GM18498 (cell line): ENCODE results near the gene GOLGA2.
A peak's percentile ranks its signal among the peaks of the same experiment; 100 is the strongest.
"Not testable (repeated sequence)": the region's sequence is repeated elsewhere in the genome, so short reads cannot be mapped to it uniquely, and the experiment has no call there.

Experiments
- ATAC-seq: cut with Tn5 transposase; IDR thresholded peaks from one replicate; pipeline ENCODE4 v1.9.1; 2021; ENCODE audit warnings: mild to moderate bottlenecking, moderate library complexity; ENCODE audit not compliant: unreplicated experiment

GOLGA2 gene

DNA sequence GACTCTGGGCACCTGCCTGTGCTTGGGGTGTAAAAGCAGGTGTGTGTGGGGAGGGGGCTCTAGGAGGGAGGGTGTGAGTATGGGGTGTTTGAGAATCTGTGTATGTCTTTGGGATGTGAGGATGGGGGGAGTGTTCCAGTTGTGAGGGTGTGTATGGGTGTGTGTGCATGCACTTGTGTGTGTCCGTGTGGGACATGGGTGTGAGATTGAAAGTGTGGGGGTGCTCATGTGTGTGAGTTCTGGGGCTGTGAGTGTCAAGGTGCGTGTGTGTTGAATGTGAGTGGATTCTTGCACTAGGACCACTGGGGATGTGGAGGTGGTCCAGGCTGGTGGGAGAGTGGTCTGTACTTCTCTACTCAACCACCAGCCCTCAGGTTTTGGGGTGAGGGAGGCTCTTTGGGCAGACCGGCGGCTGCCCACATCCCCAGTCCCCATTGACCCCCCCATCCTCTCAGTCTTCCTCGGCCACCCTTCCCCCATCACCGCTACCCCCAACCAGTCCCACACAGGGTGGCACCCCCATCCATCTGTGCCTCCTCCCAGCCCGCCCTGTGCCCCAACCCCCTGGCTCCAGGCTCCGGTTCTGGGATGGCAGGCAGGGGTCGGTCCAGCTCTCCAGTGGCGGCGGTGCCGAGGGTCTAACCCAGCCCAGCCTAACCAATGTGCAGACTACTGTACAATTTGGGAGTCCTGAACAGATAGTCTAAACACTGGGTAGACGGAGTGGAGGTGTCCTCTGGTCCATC, 31.5 kb downstream of the GOLGA2 start:
- ATAC-seq: no peak

DNA sequence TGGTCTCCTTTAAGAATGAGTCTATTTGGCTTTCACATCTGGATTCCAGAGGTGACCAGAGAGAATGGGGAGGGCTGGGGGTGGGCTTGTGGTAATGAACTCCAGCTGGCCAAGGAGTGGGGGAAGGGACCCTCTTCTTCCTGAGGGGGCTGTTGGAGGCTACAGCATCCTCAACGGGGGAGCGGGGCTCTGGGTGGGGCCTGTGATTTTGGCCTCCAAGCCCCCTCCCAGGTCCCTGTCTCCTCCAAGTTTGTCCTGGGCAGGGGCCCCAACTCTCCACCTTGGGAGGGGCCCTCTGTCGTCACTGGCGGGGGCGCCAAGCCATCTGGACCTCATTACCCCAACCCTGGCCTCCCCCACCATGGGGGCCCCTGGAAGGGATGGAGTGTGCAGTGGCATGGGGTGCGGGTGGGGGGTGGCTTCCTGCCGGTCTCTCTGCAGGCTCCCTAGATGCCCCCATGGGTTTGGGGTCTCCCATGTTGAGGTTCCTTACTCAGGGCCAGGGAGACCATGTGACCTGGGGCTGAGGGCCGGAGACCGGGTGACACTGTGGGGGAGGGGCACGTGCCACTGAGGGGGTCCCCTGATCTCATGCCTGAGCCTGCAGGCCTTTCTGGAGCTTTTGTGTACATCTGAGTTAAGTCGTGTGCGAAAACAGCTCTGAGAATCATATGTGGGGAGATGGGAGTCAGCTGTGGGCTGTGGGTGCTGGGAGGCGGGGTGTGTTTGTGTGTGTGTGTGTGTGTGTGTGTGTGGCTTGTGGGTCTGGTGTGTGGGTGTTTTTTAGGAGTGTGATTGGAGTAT, 32.4 kb downstream of the GOLGA2 start:
- no peak for ATAC-seq

DNA sequence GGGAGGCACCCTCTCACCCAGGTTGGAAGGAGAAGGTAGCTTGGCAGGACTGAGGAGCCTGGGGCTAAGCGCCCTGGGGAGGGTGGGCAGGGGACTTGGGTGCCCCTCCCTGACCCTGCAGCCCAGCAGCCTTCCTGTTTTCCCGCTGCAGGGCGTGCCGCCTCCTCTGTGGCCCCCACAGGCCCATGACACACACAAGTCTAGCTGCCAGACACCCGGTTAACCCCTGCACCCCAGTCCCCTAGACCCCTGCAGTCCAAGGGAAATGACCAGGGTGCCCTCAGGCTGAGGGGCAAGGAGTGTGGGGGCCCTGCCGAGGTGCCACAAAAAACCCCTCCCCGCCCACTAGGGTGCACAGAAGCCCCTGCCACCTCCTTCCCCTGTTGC, 33.0 kb downstream of the GOLGA2 start:
- ATAC-seq: no peak

DNA sequence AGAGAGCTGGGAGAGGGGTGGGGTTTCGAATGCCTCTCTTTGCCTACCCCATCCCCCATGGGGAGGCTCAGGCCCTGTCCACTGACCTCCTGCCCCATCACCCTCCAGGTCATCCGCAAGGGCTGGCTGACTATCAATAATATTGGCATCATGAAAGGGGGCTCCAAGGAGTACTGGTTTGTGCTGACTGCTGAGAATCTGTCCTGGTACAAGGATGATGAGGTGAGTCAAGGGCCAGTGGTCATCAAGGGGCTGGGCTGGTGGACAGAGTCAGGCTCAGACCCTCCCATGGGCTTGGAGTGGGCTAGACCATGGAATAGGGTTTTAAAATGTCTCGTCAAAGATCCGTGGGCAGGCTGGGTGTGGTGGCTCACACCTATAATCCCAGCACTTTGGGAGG, 33.7 kb downstream of the GOLGA2 start:
- ATAC-seq: no peak

DNA sequence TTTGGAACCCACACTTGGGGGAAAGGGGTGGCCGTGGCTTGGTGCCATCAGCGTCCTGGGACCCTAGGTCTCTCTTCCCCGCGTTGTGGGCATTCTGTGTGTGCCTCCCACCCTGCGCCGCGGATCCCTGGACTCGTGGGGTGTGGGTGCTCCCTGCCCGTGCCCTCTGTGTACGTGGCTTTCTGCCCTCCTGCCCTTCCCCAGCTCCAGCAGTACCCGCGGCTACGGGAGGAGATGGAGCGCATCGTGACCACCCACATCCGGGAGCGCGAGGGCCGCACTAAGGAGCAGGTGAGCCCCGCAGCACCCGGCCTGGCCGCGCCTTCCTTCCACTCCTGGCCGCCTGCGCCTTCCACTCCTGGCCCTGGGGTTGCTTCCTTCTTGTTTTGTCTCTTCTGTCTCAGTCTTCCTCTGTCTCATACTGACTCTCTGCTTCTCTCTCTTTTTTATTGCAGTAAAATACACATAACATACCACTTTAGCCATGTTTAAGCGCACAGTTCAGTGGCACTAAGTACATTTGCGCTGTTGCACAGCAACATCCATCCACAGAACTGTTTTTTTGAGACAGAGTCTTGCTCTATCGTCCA, 41.9 kb downstream of the GOLGA2 start:
- no peak for ATAC-seq

DNA sequence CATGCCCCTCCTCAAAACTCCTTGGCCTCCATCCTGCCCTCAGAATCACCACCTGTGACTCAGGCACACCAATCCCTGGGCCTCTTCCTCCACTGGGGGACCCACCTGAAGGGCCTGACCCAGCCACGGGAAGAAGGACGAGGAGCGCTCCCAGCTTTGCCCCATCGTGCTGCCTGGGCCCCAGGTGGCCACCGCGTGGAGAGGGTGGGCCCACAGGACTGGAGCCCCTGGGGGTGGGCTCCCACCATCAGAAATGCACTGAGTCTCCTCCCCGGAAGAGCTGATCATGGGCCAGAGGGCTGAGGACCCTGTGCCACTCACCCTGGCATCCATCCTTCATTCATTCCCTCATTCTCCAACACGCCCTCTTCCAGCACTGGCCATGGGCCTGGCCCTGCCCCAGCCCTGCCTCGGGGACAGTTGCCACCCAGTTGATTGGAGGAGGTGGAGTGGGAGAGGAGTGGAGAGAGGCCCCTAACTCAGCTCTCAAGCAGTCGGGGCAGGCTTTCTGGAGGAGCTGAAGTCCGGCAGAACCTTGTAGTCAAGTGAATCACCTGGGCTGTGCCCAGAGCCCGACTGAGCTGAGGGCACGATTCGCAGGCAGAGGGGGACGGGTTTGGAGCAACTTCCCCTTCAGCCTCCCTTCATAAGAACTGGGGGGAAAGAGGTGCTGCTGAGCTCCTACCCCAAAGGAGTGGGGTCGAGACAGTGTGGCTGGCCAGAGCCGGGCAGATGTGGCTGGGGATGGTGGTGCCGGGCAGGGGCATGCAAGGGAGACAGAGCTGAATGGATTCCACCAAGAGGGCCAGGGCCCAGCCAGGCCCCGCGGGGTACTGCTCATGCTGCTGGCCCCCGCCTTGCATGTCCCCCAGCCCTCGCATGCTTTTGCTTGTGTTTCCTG, 43.0 kb downstream of the GOLGA2 start:
- ATAC-seq: no peak

DNA sequence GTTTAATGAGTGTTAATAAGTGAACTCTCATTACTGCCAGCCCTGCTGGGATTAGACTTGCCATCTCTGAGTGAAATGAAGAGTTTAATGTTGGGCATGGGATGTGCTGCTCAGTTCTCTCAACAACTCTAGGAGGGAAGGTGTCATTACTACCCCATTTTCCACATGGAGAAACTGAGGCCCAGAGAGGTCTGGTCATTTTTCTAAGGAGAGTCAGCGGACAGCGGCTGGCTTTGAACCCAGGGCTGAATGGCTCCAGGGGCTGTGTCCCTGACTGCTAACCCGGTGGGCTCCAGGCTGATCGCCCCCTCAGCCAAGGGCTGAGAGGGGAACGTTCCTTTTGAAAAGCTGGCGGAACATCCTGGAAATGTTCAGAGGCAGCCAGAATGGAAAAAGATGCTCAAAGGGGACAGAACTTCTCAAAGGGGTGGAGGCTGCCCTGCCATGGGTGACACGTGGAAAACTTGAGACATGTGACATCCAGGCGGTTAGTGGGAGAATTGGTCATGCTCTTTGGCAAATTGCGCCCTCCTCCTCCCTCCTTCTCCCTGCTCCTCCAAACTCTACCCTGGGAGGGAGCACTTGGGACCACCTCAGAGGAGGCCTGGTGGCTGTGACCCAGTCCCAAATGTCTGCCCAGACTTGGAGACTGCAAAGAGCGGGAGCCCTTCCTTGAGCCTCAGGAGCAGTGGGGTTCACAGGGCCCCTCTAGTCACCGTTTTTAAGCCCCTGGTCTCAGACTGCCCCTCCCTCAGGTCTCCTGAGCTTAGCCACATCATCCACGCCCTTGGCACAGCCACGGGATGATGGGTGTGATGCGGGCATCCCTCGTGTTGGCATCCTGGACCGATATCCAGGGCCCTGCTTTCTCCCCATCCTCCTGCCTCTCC, 43.9 kb downstream of the GOLGA2 start:
- no peak for ATAC-seq

DNA sequence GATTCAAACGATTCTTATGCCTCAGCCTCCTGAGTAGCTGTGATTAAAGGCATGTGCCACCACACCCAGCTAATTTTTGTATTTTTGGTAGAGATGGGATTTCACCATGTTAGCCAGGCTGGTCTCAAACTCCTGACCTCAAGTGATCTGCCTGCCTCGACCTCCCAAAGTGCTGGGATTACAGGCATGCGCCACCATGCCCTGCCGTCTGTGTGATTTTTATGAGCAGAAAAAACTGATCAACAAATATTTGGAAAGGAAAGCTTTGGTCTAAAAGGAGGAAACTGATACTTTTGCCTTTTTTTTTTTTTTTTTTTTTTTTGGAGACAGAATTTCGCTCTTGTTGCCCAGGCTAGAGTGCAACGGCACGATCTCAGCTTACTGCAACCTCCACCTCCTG, 44.9 kb downstream of the GOLGA2 start:
- ATAC-seq: not testable (repeated sequence)

DNA sequence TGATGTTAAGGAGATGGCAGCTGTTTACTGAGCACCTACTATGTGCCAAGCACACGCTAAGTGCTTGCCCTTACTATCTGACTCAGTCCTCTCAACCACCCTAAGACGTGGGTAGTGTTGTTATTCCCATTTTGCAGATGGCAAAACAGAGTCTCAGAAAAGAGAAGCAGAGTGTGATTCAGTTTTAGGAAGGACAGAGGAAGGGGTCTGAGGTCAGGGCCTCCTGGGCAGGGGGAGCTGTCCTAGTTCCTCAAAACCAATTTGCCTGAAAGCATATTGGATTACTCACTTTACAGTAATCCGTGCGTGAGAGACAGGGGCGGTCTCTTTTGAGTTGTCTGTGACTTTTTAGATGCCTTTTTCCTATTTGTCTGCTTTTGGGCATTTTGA, 49.4 kb downstream of the GOLGA2 start:
- no peak for ATAC-seq

DNA sequence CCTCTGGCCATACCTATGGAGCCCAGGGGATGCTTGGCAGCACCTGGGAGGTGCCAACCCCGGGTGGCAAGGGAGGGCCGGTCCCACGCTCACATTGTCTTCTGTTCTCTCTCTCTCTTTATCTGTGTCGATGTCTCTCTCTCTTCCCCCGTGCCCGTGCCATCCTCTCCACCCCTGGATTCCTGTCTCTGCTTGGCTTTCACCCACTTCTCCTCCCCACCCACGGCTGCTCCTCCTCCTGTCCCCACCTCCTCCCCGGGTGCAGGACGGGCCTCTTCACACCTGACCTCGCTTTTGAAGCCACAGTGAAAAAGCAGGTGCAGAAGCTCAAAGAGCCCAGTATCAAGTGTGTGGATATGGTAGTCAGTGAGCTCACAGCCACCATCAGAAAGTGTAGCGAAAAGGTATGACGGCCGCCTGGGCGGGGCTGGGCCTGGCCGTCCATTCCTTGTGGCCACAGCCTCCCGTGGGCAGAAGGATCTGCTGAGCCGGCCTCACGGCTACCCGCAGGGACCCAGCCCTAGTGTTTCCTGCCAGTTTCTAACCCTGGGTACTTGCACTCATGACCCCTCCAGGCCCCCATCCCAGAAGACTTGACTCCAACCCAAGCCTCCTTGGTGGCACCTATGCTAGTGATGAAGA, 49.9 kb downstream of the GOLGA2 start:
- no peak for ATAC-seq

DNA sequence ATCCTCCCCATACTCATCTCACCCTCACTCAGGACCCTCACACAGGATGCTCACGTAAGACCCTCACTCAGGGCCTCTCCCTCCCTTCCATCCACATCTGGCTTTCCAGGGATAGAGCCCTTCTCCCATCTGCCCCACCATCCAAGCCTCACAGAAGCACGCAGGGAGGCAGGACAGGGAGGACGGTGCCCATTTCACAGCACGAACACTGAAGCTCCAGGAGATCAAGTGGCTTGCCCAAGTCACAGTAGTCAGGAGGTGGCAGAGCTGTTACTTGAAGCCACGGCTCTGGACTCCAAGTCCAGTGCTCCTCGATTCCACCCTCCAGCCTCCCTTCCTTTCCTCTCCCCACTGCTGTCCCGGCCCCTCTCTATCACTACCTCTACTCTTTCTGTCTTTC, 50.9 kb downstream of the GOLGA2 start:
- no peak for ATAC-seq

DNA sequence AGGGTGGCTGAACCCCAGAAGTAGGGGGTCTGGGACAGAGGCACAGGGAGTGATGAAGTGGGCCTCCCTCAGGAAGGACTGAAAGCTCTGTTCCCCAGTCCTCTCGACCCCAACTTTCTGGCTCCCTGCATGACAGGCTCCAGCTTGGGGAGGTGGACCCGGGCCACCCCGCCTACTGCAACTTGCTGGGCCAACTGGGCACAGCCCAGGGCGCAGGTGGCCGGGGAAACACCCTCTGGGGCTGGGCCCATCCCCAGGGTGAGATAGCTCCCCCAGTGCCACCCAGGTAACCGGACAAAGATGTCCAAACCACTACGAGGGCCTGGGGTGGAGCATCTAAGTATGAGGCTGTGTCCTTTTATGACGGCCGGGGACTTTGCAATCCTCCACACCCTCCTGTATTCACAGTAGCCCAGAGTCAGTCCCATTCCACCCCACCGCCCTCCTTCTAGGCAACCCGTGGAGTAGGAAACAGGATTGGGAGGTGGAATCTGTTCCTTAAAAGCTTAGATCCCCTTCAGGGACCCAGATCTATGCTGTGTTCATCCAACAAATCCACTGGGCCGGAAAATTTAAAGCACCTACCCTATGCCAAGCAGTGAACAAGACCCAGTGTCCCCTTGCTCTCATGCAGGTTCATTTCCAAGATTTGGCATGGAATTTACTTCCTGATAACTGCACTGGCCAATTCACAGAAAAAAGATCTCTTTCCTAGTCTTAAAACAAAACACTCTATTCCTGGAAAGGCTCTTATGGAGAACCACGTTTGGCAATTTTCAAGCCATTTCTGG, 52.7 kb downstream of the GOLGA2 start:
- ATAC-seq: no peak

DNA sequence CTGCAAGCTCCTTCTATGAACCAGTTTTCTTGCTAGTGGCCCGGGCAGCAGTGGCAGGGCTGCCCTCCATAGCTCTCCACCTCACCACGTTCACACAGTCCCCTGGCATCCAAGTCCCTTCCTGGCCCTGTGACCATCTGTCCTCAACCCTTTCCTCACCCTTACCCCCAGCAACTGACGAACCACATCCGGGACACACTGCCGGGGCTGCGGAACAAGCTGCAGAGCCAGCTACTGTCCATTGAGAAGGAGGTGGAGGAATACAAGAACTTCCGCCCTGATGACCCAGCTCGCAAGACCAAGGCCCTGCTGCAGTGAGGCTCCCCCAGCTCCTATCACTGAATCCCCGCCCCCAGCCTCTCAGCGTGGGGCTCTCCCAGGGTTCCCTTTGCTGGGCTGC, 53.8 kb downstream of the GOLGA2 start:
- ATAC-seq: no peak

DNA sequence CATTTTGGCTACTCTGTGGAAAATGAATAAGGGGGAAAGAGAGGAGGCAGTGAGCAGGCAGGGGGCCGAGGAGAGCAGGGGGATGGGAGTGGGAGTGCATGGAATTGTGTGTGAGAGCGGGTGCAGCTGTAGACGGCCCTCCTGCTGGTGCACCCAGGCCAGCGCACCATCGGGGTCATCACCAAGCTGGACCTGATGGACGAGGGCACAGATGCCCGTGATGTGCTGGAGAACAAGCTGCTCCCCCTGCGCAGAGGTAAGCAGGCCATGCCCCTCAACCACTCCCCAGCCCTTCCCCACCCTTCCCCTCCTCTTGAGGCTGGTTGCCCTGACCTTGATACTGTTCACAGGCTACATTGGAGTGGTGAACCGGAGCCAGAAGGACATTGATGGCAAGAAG, 56.0 kb downstream of the GOLGA2 start:
- no peak for ATAC-seq

DNA sequence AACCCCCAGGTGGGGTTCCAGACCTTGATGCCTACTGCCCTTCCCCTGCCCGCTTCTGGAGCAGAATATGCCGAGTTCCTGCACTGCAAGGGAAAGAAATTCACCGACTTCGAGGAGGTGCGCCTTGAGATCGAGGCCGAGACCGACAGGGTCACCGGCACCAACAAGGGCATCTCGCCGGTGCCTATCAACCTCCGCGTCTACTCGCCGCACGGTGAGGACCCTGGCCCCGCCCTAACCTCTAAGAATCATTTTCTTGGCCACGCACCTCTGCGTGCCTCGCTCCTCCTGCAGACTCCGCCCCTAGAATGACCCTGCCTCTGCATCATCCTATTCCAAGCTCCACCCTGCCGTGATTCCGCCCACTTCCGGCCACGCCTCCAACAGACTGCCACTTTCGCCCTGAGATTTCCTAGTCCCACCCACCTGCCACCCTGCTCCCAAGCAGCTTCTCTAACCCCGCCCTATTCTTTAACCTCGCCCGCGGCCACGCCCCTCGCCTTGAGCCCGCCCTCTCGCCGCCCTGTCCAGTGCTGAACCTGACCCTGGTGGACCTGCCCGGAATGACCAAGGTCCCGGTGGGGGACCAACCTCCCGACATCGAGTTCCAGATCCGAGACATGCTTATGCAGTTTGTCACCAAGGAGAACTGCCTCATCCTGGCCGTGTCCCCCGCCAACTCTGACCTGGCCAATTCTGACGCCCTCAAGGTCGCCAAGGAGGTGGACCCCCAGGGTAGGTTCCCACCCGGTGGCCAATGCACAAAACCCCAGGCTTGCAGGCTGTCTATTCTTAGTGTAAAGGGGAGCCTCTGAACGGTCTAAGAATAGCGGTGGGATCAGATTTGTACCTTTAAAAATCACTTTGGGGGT, 57.1 kb downstream of the GOLGA2 start:
- peak; percentile 92 for ATAC-seq

DNA sequence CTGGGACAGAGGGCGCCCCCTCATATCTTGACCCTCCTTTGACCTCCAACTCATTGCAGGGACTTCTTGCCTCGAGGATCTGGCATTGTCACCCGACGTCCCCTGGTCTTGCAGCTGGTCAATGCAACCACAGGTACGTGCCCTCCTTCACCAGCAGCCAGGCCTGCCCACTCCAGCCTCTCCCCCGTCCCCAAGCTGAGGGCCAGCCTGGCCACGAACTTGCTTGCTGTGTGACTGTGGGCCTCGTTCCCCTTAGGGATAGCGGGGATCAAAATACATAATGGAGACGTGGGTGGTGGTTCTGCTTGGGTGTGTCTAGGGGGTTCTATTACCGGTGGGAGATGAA, 57.7 kb downstream of the GOLGA2 start:
- ATAC-seq: no peak

DNA sequence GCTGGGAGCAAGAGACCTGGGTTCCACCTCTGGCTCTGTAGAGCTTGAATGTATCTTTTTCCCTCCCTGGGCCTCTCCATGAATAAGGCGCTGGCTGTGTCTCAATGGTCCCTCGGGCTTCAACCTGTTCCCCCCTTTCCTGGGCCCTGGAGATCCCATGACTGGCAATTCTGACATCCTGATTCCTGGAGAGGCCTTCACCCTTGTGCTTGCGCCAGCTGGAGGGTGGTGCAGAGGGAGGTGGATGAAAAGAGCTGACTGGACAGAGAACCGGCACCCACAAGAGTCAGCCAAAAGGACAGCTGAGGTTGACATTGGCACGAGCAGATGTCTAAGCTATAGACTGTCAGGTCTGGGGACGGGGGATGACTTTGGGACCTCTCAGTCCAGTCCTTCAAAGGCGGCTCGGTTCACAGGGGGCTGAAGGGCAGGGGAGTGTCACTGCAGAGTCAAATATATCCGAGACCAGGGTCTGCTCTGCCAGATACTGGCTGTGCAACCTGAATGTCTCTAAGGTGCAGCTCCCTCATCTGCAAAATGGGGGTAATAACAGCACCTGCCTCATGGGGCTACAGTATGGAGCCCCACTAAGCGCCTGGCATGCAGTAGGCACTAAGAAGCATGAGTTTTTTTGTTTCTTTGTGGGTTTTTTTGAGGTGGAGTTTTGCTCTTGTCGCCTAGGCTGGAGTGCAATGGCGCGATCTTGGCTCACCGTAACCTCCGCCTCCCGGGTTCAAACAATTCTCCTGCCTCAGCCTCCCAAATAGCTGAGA, 58.8 kb downstream of the GOLGA2 start:
- ATAC-seq: no peak
